ENCODE data around the gene DYRK1A. TPM values are rescaled to one million over a fixed set of nuclear protein-coding genes. Genes with fewer than 3 reads are reported as not detected.
A peak's percentile ranks its signal among the peaks of the same experiment; 100 is the strongest.

Gene DYRK1A
- total and polyA plus RNA-seq, 10 of the 15 experiments (the other 5 are each of a cell fraction or from before 2014, with no cell fraction given), result 2.4 to 68.6 (median 30.7) TPM

DNA sequence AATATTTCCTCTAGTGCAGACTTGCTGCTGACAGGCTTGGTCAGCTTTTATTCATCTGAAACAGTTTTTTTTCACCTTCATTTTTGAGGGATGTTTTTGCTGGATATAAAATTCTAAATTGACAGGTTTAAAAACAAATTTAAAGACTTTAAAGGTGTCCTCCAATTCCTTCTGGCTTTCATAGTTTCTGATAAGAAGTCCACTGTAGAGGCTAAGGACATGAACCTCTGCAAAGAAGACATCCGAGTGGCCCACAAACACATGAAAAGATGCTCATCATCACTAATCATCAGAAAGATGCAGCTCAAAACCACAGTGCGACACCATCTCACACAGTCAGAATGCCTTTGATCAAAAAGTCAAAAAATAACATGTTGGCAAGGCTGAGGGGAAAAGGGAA lies 42.0 kb upstream of the DYRK1A start:
- ATAC-seq, result no peak
- H2AFZ ChIP-seq (ENCODE audit: control insufficient read depth, low read depth, low read length), result no peak overlapping the region
- POLR2A ChIA-PET, result no interaction called here
- H3K4me1 ChIP-seq (ENCODE audit: control insufficient read depth, insufficient read depth, low read length), result no peaks in the 10 kb centered on the region
- no peak overlapping the region for H3K27ac ChIP-seq (ENCODE audit: control insufficient read depth, insufficient read depth)
- H3K9ac ChIP-seq (ENCODE audit: control insufficient read depth, insufficient read depth, low read length), result no peak overlapping the region
- CTCF ChIA-PET, result no interaction called here
- RAD21 ChIA-PET (ENCODE audit: unreplicated experiment), result no interaction called here
- peak; percentile 18 for FAIRE-seq
- WGBS (ENCODE audit: insufficient coverage, insufficient replicate concordance, low lambda C conversion rate, missing lambda C conversion rate), result 63% methylated on average over 2 of the region's 2 CpGs
- no peaks in the 10 kb centered on the region for H3K36me3 ChIP-seq (ENCODE audit: control insufficient read depth in 2 of 2, insufficient read depth in 2 of 2, low read length in 1 of 2)
- no peak for DNase-seq (ENCODE audit: low read depth, low spot score)
- H3K27me3 ChIP-seq (replicated peaks in 1 of 2; ENCODE audit: control insufficient read depth in 2 of 2, insufficient read depth in 2 of 2, low read length in 1 of 2), result no peaks in the 10 kb centered on the region
- no TSS peak for BruUV-seq (replicated peaks)
- in situ Hi-C loops (cut with MboI) (no loop called here), intact Hi-C loops (cut with micrococcal nuclease; ENCODE audit: unreplicated experiment) (no loop called here)
- SMC1A ChIA-PET (ENCODE audit: uncharacterized antibody, unreplicated experiment), result no interaction called here
- H3K79me2 ChIP-seq (ENCODE audit: control insufficient read depth, insufficient read depth, low read length), result no peaks in the 10 kb centered on the region
- H4K20me1 ChIP-seq (ENCODE audit: control insufficient read depth, insufficient read depth), result no peaks in the 10 kb centered on the region
- TF ChIP-seq, protein P1, sequence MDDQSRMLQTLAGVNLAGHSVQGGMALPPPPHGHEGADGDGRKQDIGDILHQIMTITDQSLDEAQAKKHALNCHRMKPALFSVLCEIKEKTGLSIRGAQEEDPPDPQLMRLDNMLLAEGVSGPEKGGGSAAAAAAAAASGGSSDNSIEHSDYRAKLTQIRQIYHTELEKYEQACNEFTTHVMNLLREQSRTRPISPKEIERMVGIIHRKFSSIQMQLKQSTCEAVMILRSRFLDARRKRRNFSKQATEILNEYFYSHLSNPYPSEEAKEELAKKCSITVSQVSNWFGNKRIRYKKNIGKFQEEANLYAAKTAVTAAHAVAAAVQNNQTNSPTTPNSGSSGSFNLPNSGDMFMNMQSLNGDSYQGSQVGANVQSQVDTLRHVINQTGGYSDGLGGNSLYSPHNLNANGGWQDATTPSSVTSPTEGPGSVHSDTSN (IDR thresholded peaks at IDR 0.05; ENCODE audit: insufficient replicate concordance, low read depth, low read length), result no peak
- no peak for TF ChIP-seq CREB1 (IDR thresholded peaks at IDR 0.05; ENCODE audit: low read depth)
- TF ChIP-seq LARP7 (IDR thresholded peaks at IDR 0.05), result no peak
- TF ChIP-seq, protein P2, sequence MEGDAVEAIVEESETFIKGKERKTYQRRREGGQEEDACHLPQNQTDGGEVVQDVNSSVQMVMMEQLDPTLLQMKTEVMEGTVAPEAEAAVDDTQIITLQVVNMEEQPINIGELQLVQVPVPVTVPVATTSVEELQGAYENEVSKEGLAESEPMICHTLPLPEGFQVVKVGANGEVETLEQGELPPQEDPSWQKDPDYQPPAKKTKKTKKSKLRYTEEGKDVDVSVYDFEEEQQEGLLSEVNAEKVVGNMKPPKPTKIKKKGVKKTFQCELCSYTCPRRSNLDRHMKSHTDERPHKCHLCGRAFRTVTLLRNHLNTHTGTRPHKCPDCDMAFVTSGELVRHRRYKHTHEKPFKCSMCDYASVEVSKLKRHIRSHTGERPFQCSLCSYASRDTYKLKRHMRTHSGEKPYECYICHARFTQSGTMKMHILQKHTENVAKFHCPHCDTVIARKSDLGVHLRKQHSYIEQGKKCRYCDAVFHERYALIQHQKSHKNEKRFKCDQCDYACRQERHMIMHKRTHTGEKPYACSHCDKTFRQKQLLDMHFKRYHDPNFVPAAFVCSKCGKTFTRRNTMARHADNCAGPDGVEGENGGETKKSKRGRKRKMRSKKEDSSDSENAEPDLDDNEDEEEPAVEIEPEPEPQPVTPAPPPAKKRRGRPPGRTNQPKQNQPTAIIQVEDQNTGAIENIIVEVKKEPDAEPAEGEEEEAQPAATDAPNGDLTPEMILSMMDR (IDR thresholded peaks at IDR 0.05 in 2 of 3, conservative IDR thresholded peaks at IDR 0.05 in 1 of 3; ENCODE audit: control insufficient read depth in 2 of 3, extremely low read depth in 1 of 3, insufficient read depth in 1 of 3, low read depth in 3 of 3, low read length in 3 of 3), result no peak
- TF ChIP-seq BRCA1 (IDR thresholded peaks at IDR 0.05; ENCODE audit: low read depth, low read length), result no peak
- no peak for TF ChIP-seq CBX3 (IDR thresholded peaks at IDR 0.05; ENCODE audit: borderline replicate concordance, low read depth)
- TF ChIP-seq, protein P3, sequence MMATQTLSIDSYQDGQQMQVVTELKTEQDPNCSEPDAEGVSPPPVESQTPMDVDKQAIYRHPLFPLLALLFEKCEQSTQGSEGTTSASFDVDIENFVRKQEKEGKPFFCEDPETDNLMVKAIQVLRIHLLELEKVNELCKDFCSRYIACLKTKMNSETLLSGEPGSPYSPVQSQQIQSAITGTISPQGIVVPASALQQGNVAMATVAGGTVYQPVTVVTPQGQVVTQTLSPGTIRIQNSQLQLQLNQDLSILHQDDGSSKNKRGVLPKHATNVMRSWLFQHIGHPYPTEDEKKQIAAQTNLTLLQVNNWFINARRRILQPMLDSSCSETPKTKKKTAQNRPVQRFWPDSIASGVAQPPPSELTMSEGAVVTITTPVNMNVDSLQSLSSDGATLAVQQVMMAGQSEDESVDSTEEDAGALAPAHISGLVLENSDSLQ (IDR thresholded peaks at IDR 0.05), result no peak
- TF ChIP-seq BMI1 (IDR thresholded peaks at IDR 0.05; ENCODE audit: borderline replicate concordance), result no peak
- TF ChIP-seq, protein P4, sequence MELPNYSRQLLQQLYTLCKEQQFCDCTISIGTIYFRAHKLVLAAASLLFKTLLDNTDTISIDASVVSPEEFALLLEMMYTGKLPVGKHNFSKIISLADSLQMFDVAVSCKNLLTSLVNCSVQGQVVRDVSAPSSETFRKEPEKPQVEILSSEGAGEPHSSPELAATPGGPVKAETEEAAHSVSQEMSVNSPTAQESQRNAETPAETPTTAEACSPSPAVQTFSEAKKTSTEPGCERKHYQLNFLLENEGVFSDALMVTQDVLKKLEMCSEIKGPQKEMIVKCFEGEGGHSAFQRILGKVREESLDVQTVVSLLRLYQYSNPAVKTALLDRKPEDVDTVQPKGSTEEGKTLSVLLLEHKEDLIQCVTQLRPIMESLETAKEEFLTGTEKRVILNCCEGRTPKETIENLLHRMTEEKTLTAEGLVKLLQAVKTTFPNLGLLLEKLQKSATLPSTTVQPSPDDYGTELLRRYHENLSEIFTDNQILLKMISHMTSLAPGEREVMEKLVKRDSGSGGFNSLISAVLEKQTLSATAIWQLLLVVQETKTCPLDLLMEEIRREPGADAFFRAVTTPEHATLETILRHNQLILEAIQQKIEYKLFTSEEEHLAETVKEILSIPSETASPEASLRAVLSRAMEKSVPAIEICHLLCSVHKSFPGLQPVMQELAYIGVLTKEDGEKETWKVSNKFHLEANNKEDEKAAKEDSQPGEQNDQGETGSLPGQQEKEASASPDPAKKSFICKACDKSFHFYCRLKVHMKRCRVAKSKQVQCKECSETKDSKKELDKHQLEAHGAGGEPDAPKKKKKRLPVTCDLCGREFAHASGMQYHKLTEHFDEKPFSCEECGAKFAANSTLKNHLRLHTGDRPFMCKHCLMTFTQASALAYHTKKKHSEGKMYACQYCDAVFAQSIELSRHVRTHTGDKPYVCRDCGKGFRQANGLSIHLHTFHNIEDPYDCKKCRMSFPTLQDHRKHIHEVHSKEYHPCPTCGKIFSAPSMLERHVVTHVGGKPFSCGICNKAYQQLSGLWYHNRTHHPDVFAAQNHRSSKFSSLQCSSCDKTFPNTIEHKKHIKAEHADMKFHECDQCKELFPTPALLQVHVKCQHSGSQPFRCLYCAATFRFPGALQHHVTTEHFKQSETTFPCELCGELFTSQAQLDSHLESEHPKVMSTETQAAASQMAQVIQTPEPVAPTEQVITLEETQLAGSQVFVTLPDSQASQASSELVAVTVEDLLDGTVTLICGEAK (IDR thresholded peaks at IDR 0.05; ENCODE audit: borderline replicate concordance), result no peak
- TF ChIP-seq DPF2 (IDR thresholded peaks at IDR 0.05), result no peak
- no peak for TF ChIP-seq NFYA (IDR thresholded peaks at IDR 0.05; ENCODE audit: borderline replicate concordance, low read depth, low read length)
- H3K4me3 ChIP-seq, result no peak overlapping the region
- H3K4me2 ChIP-seq (ENCODE audit: control insufficient read depth, insufficient read depth), result no peak overlapping the region
- H3K9me3 ChIP-seq (replicated peaks; ENCODE audit: control insufficient read depth, insufficient read depth, low read length), result no peaks in the 10 kb centered on the region; the same call in 2 of the 3 replicates

All from GM12878 (cell line).